Measurements from ENCODE around the gene SFXN1.

SFXN1 gene

GRCh38 chr5:175573493-175574269 is 95.3 kb downstream of the SFXN1 start:
- DNase-seq (ENCODE audit: low read depth, low spot score), result no peak
- in situ Hi-C loops (cut with HindIII; ENCODE audit: low sequenced_read_pairs), result no loop called here
- TF ChIP-seq CTCF (IDR thresholded peaks at IDR 0.05; ENCODE audit: low read depth, low read length), result no peak
- H3K4me3 ChIP-seq (ENCODE audit: low read depth, low read length), result no peak overlapping the region

- no peak for TF ChIP-seq CTCF (IDR thresholded peaks at IDR 0.05; ENCODE audit: low read depth, low read length)
- in situ Hi-C loops (cut with HindIII; ENCODE audit: low sequenced_read_pairs), result no loop called here
- DNase-seq (ENCODE audit: low read depth, low spot score), result no peak
- H3K4me3 ChIP-seq (ENCODE audit: low read depth, low read length), result no peak overlapping the region
These were observed 96.9 kb downstream of the SFXN1 start for GRCh38 chr5:175575301-175575700.

- no peak overlapping the region for H3K4me3 ChIP-seq (ENCODE audit: low read depth, low read length)
- in situ Hi-C loops (cut with HindIII; ENCODE audit: low sequenced_read_pairs), result no loop called here
- no peak for TF ChIP-seq CTCF (IDR thresholded peaks at IDR 0.05; ENCODE audit: low read depth, low read length)
- no peak for DNase-seq (ENCODE audit: low read depth, low spot score)
These were observed 97.7 kb downstream of the SFXN1 start for GRCh38 chr5:175576096-175576495.

- no peak for TF ChIP-seq CTCF (IDR thresholded peaks at IDR 0.05; ENCODE audit: low read depth, low read length)
- H3K4me3 ChIP-seq (ENCODE audit: low read depth, low read length), result no peak overlapping the region
- DNase-seq (ENCODE audit: low read depth, low spot score), result no peak
- in situ Hi-C loops (cut with HindIII; ENCODE audit: low sequenced_read_pairs), result no loop called here
These were observed 98.2 kb downstream of the SFXN1 start for GRCh38 chr5:175576591-175576990.
